A673 (cell line): Measurements from ENCODE around the gene SMARCD3. TPM values are rescaled to one million over a fixed set of nuclear protein-coding genes. Genes with fewer than 3 reads are reported as not detected.

Experiments
- BruUV-seq: library from RNA; stranded (reverse); fragments of 400-500 nt; replicated peaks from 2 replicates; lab custom pipeline; 2021; lab: Mats Ljungman, UMichigan
- CTCF ChIA-PET: fragments of 300-600 bp; sonication (Branson Sonifier 250); formaldehyde crosslinking; loops from one replicate; lab custom pipeline; 2022; ENCODE audit warnings: antibody characterized with exemption; lab: Charles Lee
- POLR2A ChIA-PET: fragments of 300-600 bp; sonication (Branson Sonifier 250); formaldehyde crosslinking; loops from one replicate; lab custom pipeline; 2022; ENCODE audit warnings: antibody characterized with exemption; ENCODE audit not compliant: low non-redundant PET; lab: Charles Lee
- DNase-seq: peaks from one replicate; pipeline ENCODE4 v3.0.0-alpha.2; 2015; ENCODE audit warnings: low spot score
- H3K27ac ChIP-seq: fragments of 200-600 bp; sonication (generic); 2 replicates; pipeline ENCODE4 v1.5.1; 2016; ENCODE audit warnings: mixed run types, low read depth, mild to moderate bottlenecking, mixed read lengths, antibody characterized with exemption, low read length; ENCODE audit not compliant: poor library complexity, severe bottlenecking
- H3K27me3 ChIP-seq: fragments of 200-600 bp; sonication (generic); replicated peaks from 2 replicates; pipeline ENCODE4 v1.6.1; 2017; ENCODE audit warnings: mixed run types, low read depth, mild to moderate bottlenecking, mixed read lengths, antibody characterized with exemption, low read length; ENCODE audit not compliant: insufficient read depth, poor library complexity
- H3K36me3 ChIP-seq: fragments of 200-600 bp; sonication (generic); 2 replicates; pipeline ENCODE4 v1.6.1; 2016; ENCODE audit warnings: mixed run types, mild to moderate bottlenecking, mixed read lengths, antibody characterized with exemption, low read length; ENCODE audit not compliant: insufficient read depth, poor library complexity, severe bottlenecking
- H3K4me1 ChIP-seq: fragments of 200-600 bp; sonication (generic); 2 replicates; pipeline ENCODE4 v1.6.1; 2017; ENCODE audit warnings: mixed run types, mild to moderate bottlenecking, mixed read lengths, antibody characterized with exemption, low read length; ENCODE audit not compliant: insufficient read depth, poor library complexity, severe bottlenecking
- H3K4me3 ChIP-seq: fragments of 200-600 bp; sonication (generic); 2 replicates; pipeline ENCODE4 v1.5.1; 2016; ENCODE audit warnings: low read depth, mixed run types, mild to moderate bottlenecking, mixed read lengths, low read length; ENCODE audit not compliant: poor library complexity, severe bottlenecking
- H3K9me3 ChIP-seq: fragments of 200-600 bp; sonication (generic); 2 replicates; pipeline ENCODE4 v1.6.1; 2016; ENCODE audit warnings: mixed run types, low read depth, mild to moderate bottlenecking, mixed read lengths, antibody characterized with exemption, low read length; ENCODE audit not compliant: poor library complexity, severe bottlenecking
- EZH2 ChIP-seq: fragments of 200-600 bp; sonication (generic); IDR thresholded peaks from 2 replicates; pipeline ENCODE4 v1.6.1; 2017; ENCODE audit warnings: borderline replicate concordance, low read depth, mild to moderate bottlenecking, mixed read lengths, antibody characterized with exemption, low read length; ENCODE audit not compliant: poor library complexity, severe bottlenecking
- intact Hi-C: fragments of 100-400 bp; cut with micrococcal nuclease; formaldehyde crosslinking; loops from one replicate; pipeline ENCODE4 v1.10.0; 2022; ENCODE audit not compliant: unreplicated experiment
- total RNA-seq: library from RNA; stranded (reverse); gene quantifications from 2 replicates; pipeline ENCODE4 v1.2.3, GENCODE V29; 2021
- TF ChIP-seq, protein P1 (sequence below): fragments of 300-800, 200-600 bp; sonication (generic); conservative IDR thresholded peaks from 2 replicates; pipeline ENCODE4 v1.5.1; 2017; ENCODE audit warnings: low read depth, mild to moderate bottlenecking, antibody characterized with exemption, low read length, moderate library complexity, mixed read lengths

Gene SMARCD3
- total RNA-seq, 1 experiment from 2014 or later = 44.8 TPM

- DNase-seq = no peak
- Histone ChIP-seq H3K27me3 (no peaks in the 10 kb centered on the region), H3K27ac (no peak overlapping the region), H3K9me3 (no peaks in the 10 kb centered on the region), H3K4me1 (peaks cover 8% of the 10 kb centered on the region), H3K4me3 (no peak overlapping the region), H3K36me3 (no peaks in the 10 kb centered on the region)
- ChIA-PET CTCF (no interaction called here), POLR2A (no interaction called here)
- no peak for TF ChIP-seq EZH2
- TF ChIP-seq, protein P1, sequence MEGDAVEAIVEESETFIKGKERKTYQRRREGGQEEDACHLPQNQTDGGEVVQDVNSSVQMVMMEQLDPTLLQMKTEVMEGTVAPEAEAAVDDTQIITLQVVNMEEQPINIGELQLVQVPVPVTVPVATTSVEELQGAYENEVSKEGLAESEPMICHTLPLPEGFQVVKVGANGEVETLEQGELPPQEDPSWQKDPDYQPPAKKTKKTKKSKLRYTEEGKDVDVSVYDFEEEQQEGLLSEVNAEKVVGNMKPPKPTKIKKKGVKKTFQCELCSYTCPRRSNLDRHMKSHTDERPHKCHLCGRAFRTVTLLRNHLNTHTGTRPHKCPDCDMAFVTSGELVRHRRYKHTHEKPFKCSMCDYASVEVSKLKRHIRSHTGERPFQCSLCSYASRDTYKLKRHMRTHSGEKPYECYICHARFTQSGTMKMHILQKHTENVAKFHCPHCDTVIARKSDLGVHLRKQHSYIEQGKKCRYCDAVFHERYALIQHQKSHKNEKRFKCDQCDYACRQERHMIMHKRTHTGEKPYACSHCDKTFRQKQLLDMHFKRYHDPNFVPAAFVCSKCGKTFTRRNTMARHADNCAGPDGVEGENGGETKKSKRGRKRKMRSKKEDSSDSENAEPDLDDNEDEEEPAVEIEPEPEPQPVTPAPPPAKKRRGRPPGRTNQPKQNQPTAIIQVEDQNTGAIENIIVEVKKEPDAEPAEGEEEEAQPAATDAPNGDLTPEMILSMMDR = no peak
- intact Hi-C loops = no loop called here
- no TSS peak for BruUV-seq
These were observed 21.0 kb upstream of the SMARCD3 start for GRCh38 chr7:151269511-151269910.

- no peaks in the 10 kb centered on the region for H3K36me3 ChIP-seq
- no peaks in the 10 kb centered on the region for H3K9me3 ChIP-seq
- no peak overlapping the region for H3K27ac ChIP-seq
- intact Hi-C loops = no loop called here
- no peak overlapping the region for H3K4me3 ChIP-seq
- no peaks in the 10 kb centered on the region for H3K4me1 ChIP-seq
- POLR2A ChIA-PET = no interaction called here
- H3K27me3 ChIP-seq = no peaks in the 10 kb centered on the region
- TF ChIP-seq, protein P1 = no peak
- TF ChIP-seq EZH2 = no peak
- CTCF ChIA-PET = no interaction called here
- no peak for DNase-seq
- no TSS peak for BruUV-seq
These were observed 16.9 kb upstream of the SMARCD3 start for GRCh38 chr7:151265351-151265931.

DNA sequence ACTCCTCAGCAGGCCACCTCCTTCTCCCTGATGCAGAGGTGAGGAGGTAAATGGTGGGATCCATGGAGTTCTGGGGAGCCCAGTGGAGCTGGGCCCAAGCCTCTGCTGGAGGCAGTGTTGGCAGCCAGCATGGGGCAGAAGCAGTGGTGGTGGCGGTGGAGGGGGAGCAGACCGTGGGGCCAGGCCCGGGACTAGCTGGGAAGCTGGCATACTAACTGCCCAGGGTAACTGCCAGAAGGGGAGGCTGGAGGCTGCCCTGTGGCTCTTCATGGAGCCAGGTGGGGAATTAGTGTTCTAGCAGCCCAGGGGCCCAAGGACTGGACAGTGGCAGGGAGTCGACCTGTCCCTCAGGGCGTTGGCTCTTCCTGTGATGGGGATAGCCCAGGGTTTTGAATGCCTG, 16.1 kb upstream of the SMARCD3 start:
- no peak for DNase-seq
- intact Hi-C loops = no loop called here
- ChIA-PET CTCF (no interaction called here), POLR2A (no interaction called here)
- Histone ChIP-seq H3K27me3 (no peaks in the 10 kb centered on the region), H3K27ac (no peak overlapping the region), H3K9me3 (no peaks in the 10 kb centered on the region), H3K36me3 (no peaks in the 10 kb centered on the region), H3K4me1 (no peaks in the 10 kb centered on the region), H3K4me3 (no peak overlapping the region)
- TF ChIP-seq EZH2 = no peak
- TF ChIP-seq, protein P1 = no peak
- BruUV-seq = no TSS peak
